Measurements from ENCODE around the gene ZFP69.
"Not testable (repeated sequence)": the region's sequence is repeated elsewhere in the genome, so short reads cannot be mapped to it uniquely, and the experiment has no call there.

ZFP69 gene

GRCh38 chr1:40476924-40477677, at the start of gene ZFP69:
TSS of gene ZFP69 (plus strand) at chr1:40477290. CDS start at chr1:40479362, 2,072 bp downstream.
- peak; percentile 30 for DNase-seq

- DNase-seq: no peak
These were observed 45.7 kb upstream of the ZFP69 start for GRCh38 chr1:40431385-40431784.

- DNase-seq: no peak
These were observed 44.3 kb upstream of the ZFP69 start for GRCh38 chr1:40432644-40433390.

GRCh38 chr1:40435471-40435870, 41.6 kb upstream of the ZFP69 start:
- no peak for DNase-seq

- DNase-seq: no peak
These were observed 41.2 kb upstream of the ZFP69 start for GRCh38 chr1:40435876-40436275.

- no peak for DNase-seq
These were observed 38.6 kb upstream of the ZFP69 start for GRCh38 chr1:40438391-40439015.

- DNase-seq: no peak
These were observed 37.8 kb upstream of the ZFP69 start for GRCh38 chr1:40439247-40439646.

- peak; percentile 70 for DNase-seq
These were observed 27.2 kb upstream of the ZFP69 start, which contains the start of gene ZFP69B for GRCh38 chr1:40449684-40450494. TSS of gene ZFP69B (plus strand) at chr1:40450476. CDS start at chr1:40450962, 486 bp downstream.

GRCh38 chr1:40450495-40451237, 26.4 kb upstream of the ZFP69 start:
- peak; percentile 51 for DNase-seq

GRCh38 chr1:40451238-40451585, 25.9 kb upstream of the ZFP69 start:
- no peak for DNase-seq

- DNase-seq: no peak
These were observed 22.2 kb upstream of the ZFP69 start for GRCh38 chr1:40454873-40455272.

GRCh38 chr1:40462956-40463590, 14.0 kb upstream of the ZFP69 start:
- DNase-seq: no peak

- DNase-seq: no peak
These were observed 7.8 kb upstream of the ZFP69 start for GRCh38 chr1:40469327-40469726.

- no peak for DNase-seq
These were observed 1.8 kb upstream of the ZFP69 start for GRCh38 chr1:40475268-40475667.

GRCh38 chr1:40477678-40478053, 576 bp downstream of the ZFP69 start:
- DNase-seq: no peak

- no peak for DNase-seq
These were observed 1.2 kb downstream of the ZFP69 start for GRCh38 chr1:40478276-40478675.

- DNase-seq: no peak
These were observed 2.1 kb downstream of the ZFP69 start for GRCh38 chr1:40479156-40479555.

GRCh38 chr1:40495315-40495903, 18.3 kb downstream of the ZFP69 start:
- DNase-seq: no peak

GRCh38 chr1:40502651-40503050, 25.6 kb downstream of the ZFP69 start:
- DNase-seq: not testable (repeated sequence)

- no peak for DNase-seq
These were observed 30.9 kb downstream of the ZFP69 start for GRCh38 chr1:40507973-40508372.

All from NCI-H1694 treated with DMSO at 0.1 percent for 48 hours (cell line).